Ovary (tissue), 3 donors: ENCODE measurements around the gene PCDH11X.
"Not testable (repeated sequence)": the region's sequence is repeated elsewhere in the genome, so short reads cannot be mapped to it uniquely, and the experiment has no call there.

Experiments
- CTCF ChIP-seq, 3 donors: fragments of 450-650 bp in 2 of 3; fragments of 200-600 bp in 1 of 3; IDR thresholded peaks; one replicate each; pipeline versions ENCODE4 v1.5.1 to v1.8.0; 2016 to 2022; ENCODE audit warnings: antibody characterized with exemption in 3 of 3, mild to moderate bottlenecking in 1 of 3
- POLR2A ChIP-seq: fragments of 450-650 bp; IDR thresholded peaks from one replicate; pipeline ENCODE4 v1.6.1; 2017; ENCODE audit warnings: antibody characterized with exemption, mild to moderate bottlenecking, moderate library complexity
- donor health status: DM: no; HTN: no; CAD: no.

DNA sequence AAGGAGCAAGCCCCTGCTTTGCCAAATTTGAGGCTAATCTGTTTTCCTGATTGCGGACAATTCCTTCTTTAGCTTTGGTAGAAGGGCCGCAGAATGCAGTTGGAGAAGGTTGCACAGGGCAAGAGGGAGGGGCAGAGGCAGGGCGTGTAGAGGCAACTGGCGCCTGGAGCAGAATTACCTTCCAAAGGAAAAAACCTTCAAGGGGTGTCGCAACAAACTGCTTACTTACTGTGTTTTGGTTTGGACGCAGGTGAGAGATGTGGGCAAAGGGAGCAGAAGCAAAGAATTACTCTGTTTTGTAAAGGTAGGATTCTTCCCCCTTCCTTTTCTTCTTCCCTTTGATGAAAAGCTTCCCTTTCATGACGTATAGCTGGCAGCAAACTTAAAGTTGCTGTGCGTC is 3.6 kb downstream of the PCDH11X start:
- not testable (repeated sequence) for TF ChIP-seq POLR2A; CTCF (IDR thresholded peaks at IDR 0.05)
